ES-I3 (cell line): Measurements from ENCODE around the gene THSD7B.
"Not testable (repeated sequence)": the region's sequence is repeated elsewhere in the genome, so short reads cannot be mapped to it uniquely, and the experiment has no call there.

ENCODE experiments used
- H3K36me3 ChIP-seq: 2 replicates; pipeline ENCODE4 v1.6.1; 2013; ENCODE audit warnings: mild to moderate bottlenecking, low read length, control low read depth, moderate library complexity; ENCODE audit not compliant: insufficient read depth
- H3K4me1 ChIP-seq: 2 replicates; pipeline ENCODE4 v1.6.1; 2013; ENCODE audit warnings: mild to moderate bottlenecking, control low read depth, low read length; ENCODE audit not compliant: insufficient read depth
- H3K9ac ChIP-seq: 2 replicates; pipeline ENCODE4 v1.6.1; 2013; ENCODE audit warnings: low read depth, mild to moderate bottlenecking, low read length, moderate library complexity
- H3K9me3 ChIP-seq: 2 replicates; pipeline ENCODE4 v1.6.1; 2013; ENCODE audit warnings: mild to moderate bottlenecking, low read length, moderate library complexity; ENCODE audit not compliant: control insufficient read depth, insufficient read depth

The THSD7B gene

GRCh38 chr2:137056704-137057103, 291.4 kb downstream of the THSD7B start:
- no peaks in the 10 kb centered on the region for H3K36me3 ChIP-seq
- no peaks in the 10 kb centered on the region for H3K4me1 ChIP-seq
- H3K9ac ChIP-seq: no peak overlapping the region
- H3K9me3 ChIP-seq: no peaks in the 10 kb centered on the region

GRCh38 chr2:137076111-137076765, 310.9 kb downstream of the THSD7B start:
- H3K9me3 ChIP-seq, H3K9ac ChIP-seq, H3K36me3 ChIP-seq, H3K4me1 ChIP-seq: not testable (repeated sequence)

GRCh38 chr2:137091704-137092103, 326.4 kb downstream of the THSD7B start:
- no peak overlapping the region for H3K9ac ChIP-seq
- no peaks in the 10 kb centered on the region for H3K36me3 ChIP-seq
- no peaks in the 10 kb centered on the region for H3K4me1 ChIP-seq
- H3K9me3 ChIP-seq: no peaks in the 10 kb centered on the region

GRCh38 chr2:137093116-137093515, 327.8 kb downstream of the THSD7B start:
- no peaks in the 10 kb centered on the region for H3K4me1 ChIP-seq
- no peak overlapping the region for H3K9ac ChIP-seq
- H3K9me3 ChIP-seq: no peaks in the 10 kb centered on the region
- H3K36me3 ChIP-seq: no peaks in the 10 kb centered on the region

- Histone ChIP-seq H3K9ac (no peak overlapping the region), H3K9me3 (no peaks in the 10 kb centered on the region), H3K4me1 (no peaks in the 10 kb centered on the region), H3K36me3 (no peaks in the 10 kb centered on the region)
Measured at GRCh38 chr2:137096187-137096586, 330.8 kb downstream of the THSD7B start.

GRCh38 chr2:137096693-137097092, 331.3 kb downstream of the THSD7B start:
- H3K4me1 ChIP-seq: no peaks in the 10 kb centered on the region
- H3K36me3 ChIP-seq: no peaks in the 10 kb centered on the region
- no peaks in the 10 kb centered on the region for H3K9me3 ChIP-seq
- no peak overlapping the region for H3K9ac ChIP-seq

- not testable (repeated sequence) for H3K4me1 ChIP-seq, H3K9ac ChIP-seq, H3K36me3 ChIP-seq, H3K9me3 ChIP-seq
Measured at GRCh38 chr2:137101814-137102213, 336.5 kb downstream of the THSD7B start.

GRCh38 chr2:137107904-137108303, 342.6 kb downstream of the THSD7B start:
- Histone ChIP-seq H3K36me3 (no peaks in the 10 kb centered on the region), H3K9me3 (no peaks in the 10 kb centered on the region), H3K9ac (no peak overlapping the region), H3K4me1 (no peaks in the 10 kb centered on the region)

- Histone ChIP-seq H3K9me3 (no peaks in the 10 kb centered on the region), H3K4me1 (peaks cover 6% of the 10 kb centered on the region; the same call in 1 of the 2 replicates), H3K9ac (no peak overlapping the region), H3K36me3 (no peaks in the 10 kb centered on the region)
Measured at GRCh38 chr2:137111896-137112295, 346.6 kb downstream of the THSD7B start.

GRCh38 chr2:137115081-137115794, 349.9 kb downstream of the THSD7B start:
- H3K9ac ChIP-seq: no peak overlapping the region
- no peaks in the 10 kb centered on the region for H3K36me3 ChIP-seq
- no peaks in the 10 kb centered on the region for H3K9me3 ChIP-seq
- peaks cover 6% of the 10 kb centered on the region; the same call in 1 of the 2 replicates for H3K4me1 ChIP-seq

- Histone ChIP-seq H3K9me3 (no peaks in the 10 kb centered on the region), H3K4me1 (peaks cover 6% of the 10 kb centered on the region; the same call in 1 of the 2 replicates), H3K9ac (no peak overlapping the region), H3K36me3 (no peaks in the 10 kb centered on the region; the same call in 1 of the 2 replicates)
Measured at GRCh38 chr2:137115795-137116089, 350.4 kb downstream of the THSD7B start.

GRCh38 chr2:137117385-137117784, 352.0 kb downstream of the THSD7B start:
- peaks cover 6% of the 10 kb centered on the region; the same call in 1 of the 2 replicates for H3K4me1 ChIP-seq
- no peak overlapping the region for H3K9ac ChIP-seq
- H3K9me3 ChIP-seq: no peaks in the 10 kb centered on the region
- no peaks in the 10 kb centered on the region; the same call in 1 of the 2 replicates for H3K36me3 ChIP-seq

GRCh38 chr2:137118140-137118539, 352.8 kb downstream of the THSD7B start:
- Histone ChIP-seq H3K9ac (no peak overlapping the region), H3K4me1 (peaks cover 6% of the 10 kb centered on the region; the same call in 1 of the 2 replicates), H3K9me3 (no peaks in the 10 kb centered on the region), H3K36me3 (no peaks in the 10 kb centered on the region; the same call in 1 of the 2 replicates)

- H3K4me1 ChIP-seq: no peaks in the 10 kb centered on the region
- H3K9ac ChIP-seq: no peak overlapping the region
- no peaks in the 10 kb centered on the region for H3K9me3 ChIP-seq
- no peaks in the 10 kb centered on the region; the same call in 1 of the 2 replicates for H3K36me3 ChIP-seq
Measured at GRCh38 chr2:137123226-137123625, 357.9 kb downstream of the THSD7B start.

GRCh38 chr2:137133225-137133624, 367.9 kb downstream of the THSD7B start:
- H3K9ac ChIP-seq: no peak overlapping the region
- H3K4me1 ChIP-seq: no peaks in the 10 kb centered on the region
- H3K9me3 ChIP-seq: no peaks in the 10 kb centered on the region
- no peaks in the 10 kb centered on the region for H3K36me3 ChIP-seq
